SK-N-MC (cell line): Measurements from ENCODE around the gene SMYD1.

Source experiments
- EZH2 ChIP-seq: fragments of 200-600 bp; sonication (generic); IDR thresholded peaks from one replicate; pipeline ENCODE4 v1.6.1; 2017; ENCODE audit warnings: antibody characterized with exemption
- FOXP2 ChIP-seq: optimal IDR thresholded peaks from 2 replicates; pipeline ENCODE3; 2011; ENCODE audit warnings: mild to moderate bottlenecking, moderate library complexity; ENCODE audit not compliant: insufficient read depth; ENCODE audit errors: extremely low read length, control extremely low read depth
- POLR2AphosphoS5 ChIP-seq: IDR thresholded peaks from 2 replicates; pipeline ENCODE4 v1.6.1; 2012; ENCODE audit warnings: mild to moderate bottlenecking, low read depth, low read length, borderline replicate concordance

DNA sequence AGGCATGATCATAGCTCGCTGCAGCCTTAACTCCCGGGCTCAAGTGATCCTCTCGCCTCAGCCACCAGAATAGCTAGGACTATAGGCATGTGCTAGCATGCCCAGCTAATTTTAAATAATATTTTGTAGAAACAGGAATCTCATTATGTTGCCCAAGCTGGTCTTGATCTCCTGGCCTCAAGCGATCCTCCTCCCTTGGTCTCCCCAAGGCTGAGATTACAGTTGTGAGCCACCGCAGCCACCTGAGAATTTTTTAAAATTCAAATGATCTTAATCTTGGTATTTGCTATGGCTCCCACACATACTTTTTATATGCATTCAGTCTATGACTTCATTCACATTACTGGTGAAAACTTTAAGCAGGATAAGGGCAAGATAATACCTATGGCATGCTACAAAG, 25.1 kb upstream of the SMYD1 start:
- no peak for TF ChIP-seq POLR2AphosphoS5
- TF ChIP-seq EZH2, result no peak
- no peak for TF ChIP-seq FOXP2
